Myocyte (in vitro differentiated cells): ENCODE data around the gene RASA1. TPM values are rescaled to one million over a fixed set of nuclear protein-coding genes. Genes with fewer than 3 reads are reported as not detected.

Source experiments
- DNase-seq: peaks from one replicate; pipeline ENCODE4 v3.0.0-alpha.2; 2012; ENCODE audit warnings: low read depth
- total RNA-seq: library from RNA; depleted of rRNA; stranded (reverse); fragments of >200 nt; gene quantifications from 2 replicates; pipeline ENCODE4 v1.2.3, GENCODE V29; 2014

RASA1 gene
- total RNA-seq, 1 donor from 2014 or later, result 55.8 TPM

GRCh38 chr5:87400305-87400899 is 132.7 kb downstream of the RASA1 start:
- peak; percentile 38 for DNase-seq

DNA sequence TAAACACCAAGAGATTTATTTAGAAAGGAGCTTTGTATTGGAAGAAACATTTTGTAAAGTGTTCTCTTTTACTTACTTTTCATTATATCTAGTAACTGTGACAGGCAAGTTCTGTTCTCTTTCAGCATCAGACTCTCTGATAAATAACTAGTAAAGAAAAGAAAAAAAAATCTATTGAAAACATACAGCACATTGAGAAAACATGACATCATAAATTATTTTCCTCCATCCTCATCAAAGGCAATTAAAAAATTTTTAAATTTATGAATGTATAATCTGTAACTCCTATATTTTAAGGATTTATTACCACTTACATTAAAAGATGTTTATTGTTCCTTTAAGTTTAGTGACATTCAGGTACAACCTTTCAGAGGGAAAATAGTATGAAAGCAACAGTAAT is 133.9 kb downstream of the RASA1 start:
- DNase-seq, result no peak

GRCh38 chr5:87403409-87403808 is 135.7 kb downstream of the RASA1 start:
- no peak for DNase-seq

- DNase-seq, result no peak
These were observed 136.2 kb downstream of the RASA1 start for GRCh38 chr5:87403899-87404298.

- DNase-seq, result no peak
These were observed 136.7 kb downstream of the RASA1 start for GRCh38 chr5:87404359-87404758.

DNA sequence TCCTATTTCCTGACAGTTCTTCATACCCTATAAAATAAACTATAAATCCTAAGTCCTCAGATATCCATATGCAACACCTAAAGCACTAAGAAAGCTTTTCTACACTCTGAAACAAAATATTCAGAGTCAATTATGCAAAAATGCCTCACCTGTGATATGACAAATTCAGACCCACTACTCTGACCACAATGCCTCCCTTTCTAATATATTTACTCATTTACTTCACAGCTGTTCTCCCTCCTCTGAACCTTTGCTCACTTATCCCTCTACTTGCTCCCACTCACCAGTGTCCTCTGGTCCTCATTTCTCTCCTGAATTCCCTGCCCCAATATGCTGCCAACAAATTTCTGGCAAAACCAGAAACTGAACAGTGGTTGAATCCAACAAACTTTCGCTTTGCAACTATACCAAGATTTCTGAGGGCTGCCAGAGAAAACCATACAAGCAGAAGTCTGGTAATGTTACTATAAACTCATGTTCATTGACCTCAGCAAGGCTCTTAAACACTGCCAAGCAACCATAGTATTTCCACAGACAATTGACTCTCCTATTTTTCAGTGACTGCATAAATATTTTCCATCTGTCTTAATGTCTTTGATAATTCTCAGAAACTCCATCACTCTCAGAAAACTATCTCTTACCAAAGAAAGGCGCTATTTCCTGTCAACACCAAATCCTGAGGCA is 137.9 kb downstream of the RASA1 start:
- DNase-seq, result no peak

GRCh38 chr5:87408204-87408603 is 140.5 kb downstream of the RASA1 start:
- no peak for DNase-seq

DNA sequence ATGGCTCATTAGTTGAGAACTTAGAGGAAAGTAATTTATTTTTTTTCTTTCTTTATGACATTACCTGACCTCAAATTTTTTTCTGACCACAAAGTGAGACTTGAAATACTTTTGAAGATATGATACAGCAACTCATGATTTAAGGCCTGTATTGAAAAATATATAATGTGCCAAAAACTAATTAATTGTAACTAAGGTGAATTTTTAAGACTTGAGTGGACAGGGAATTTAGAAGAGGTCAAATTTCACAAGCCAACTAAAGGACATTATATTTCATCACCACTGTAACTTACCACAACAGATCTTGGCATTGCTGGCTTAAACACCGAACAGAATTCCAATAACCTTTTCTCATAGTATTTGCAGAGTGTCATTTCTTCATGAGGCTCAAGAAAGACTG is 143.2 kb downstream of the RASA1 start:
- peak; percentile 24 for DNase-seq

GRCh38 chr5:87411586-87411972 is 143.9 kb downstream of the RASA1 start:
- DNase-seq, result no peak

DNA sequence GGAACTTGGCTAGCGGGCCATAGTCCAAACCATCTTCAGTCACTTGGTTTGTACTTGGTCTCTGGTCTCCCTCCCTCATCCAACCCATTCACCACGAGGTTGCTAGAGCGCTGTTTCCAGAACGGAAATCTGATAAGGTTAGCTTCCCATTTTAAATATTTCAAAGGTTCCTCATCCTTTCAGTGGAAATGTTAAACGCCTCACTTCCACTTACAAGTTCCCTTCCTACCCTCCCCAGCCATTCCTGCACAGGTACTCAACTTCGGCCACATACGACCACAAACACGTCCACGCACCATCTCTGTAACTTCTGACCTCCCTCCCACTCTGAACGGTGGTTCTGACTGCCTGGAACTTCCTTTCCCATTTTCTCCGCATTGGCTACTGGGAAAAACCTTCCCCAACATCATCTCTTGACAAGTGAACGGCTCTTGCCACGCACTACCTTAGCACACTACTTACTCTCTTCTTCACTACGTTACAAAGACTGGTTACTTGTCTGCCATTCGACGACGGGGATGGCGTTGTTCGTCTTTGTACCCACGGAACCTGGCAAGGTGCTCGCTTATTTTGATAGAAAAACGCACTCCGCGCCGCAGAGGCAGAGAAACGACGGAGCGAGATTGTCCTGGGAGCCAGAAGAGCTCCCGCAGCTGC is 144.4 kb downstream of the RASA1 start:
- peak; percentile 64 for DNase-seq

- DNase-seq, result peak; percentile 99
These were observed 145.1 kb downstream of the RASA1 start, which contains the start of gene CCNH for GRCh38 chr5:87412630-87413342. TSS of gene CCNH (minus strand) at chr5:87412930. CDS start at chr5:87412794, 136 bp downstream.

DNA sequence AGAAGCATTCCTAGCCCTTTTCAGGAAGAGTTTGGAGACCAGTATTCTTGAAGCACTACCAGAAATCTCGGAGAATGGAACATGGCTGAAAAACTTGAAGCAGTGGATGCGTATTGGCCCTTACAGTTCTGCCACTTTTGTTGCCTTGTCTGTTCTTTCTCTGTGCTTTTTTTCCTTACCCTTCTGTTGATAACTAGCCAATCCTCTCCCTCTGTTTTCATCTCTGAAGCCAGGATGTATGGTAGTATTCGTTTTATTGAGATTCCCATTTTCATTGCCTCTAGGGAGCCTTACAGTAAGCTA is 145.6 kb downstream of the RASA1 start:
- DNase-seq, result no peak

- DNase-seq, result no peak
These were observed 150.8 kb downstream of the RASA1 start for GRCh38 chr5:87418506-87418905.

GRCh38 chr5:87421307-87421706 is 153.6 kb downstream of the RASA1 start:
- DNase-seq, result no peak

GRCh38 chr5:87423755-87424154 is 156.1 kb downstream of the RASA1 start:
- DNase-seq, result no peak

DNA sequence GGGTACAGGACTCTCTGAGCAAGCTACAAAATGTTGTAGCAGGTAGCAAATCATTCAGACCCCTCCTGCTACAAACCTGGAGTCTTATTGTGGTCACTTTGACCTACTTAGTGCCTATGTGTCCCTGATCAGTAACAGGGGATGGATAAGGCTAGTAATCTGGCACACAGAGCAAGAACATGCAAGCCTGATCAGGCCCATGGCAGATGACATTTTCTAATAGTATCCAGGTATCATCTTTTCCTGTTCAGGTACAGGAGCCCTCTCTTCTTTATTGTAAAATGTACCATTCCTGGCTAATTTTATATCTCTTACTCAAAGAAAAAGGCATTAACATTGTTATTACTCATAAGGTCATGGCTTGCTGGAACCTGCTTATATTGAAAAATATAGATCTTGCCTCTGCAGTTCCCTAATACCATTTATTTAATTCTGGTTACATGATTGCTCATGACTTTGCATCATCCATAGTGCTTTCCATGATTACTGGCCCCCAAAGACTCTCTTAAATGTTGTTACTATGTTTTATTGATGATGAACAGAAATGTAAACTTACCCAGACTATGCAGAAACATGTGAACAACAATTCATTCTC is 163.3 kb downstream of the RASA1 start:
- no peak for DNase-seq

DNA sequence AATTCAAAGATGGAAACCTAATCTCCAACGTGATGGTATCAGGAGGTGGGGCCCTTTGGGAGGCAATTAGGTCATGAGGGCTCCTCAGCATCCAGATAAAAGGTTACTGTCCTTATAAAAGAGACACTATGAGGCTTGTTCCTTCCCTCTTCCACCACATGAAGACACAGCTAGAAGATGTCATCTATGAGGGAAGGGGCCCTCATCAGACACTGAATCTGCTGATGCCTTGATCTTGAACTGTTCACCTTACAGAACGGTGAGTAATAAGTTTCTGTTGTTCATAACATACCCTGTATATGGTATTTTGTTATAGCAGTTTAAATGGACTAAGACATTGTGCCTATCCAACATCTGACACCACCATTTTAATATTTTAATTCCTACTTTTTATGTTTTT is 164.8 kb downstream of the RASA1 start:
- no peak for DNase-seq

DNA sequence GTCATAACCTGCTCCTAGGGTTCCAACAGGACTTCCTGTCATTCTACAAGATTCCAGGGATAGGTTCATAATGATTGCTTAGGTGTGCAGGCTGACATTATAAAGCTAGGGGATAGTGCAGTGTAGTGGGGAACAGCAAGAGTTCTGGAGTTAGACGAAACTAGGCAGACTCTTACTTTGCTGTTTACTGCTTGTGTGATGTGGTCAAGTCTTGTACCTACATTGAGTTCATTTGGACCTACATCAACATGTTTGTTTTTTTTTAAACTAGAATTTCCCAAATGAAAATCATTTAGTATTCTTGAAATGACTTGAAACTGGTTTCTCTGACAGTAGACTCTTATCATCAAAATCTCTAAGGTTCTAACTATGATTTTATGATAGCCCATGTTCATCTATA is 166.3 kb downstream of the RASA1 start:
- no peak for DNase-seq

- no peak for DNase-seq
These were observed 166.8 kb downstream of the RASA1 start for GRCh38 chr5:87434461-87434860.

- no peak for DNase-seq
These were observed 167.5 kb downstream of the RASA1 start for GRCh38 chr5:87435144-87435694.

- DNase-seq, result no peak
These were observed 170.0 kb downstream of the RASA1 start for GRCh38 chr5:87437724-87438123.
